Suprapubic skin (tissue), 4 donors: Measurements from ENCODE around the gene CCR3. TPM values are rescaled to one million over a fixed set of nuclear protein-coding genes. Genes with fewer than 3 reads are reported as not detected.
"Not testable (repeated sequence)": the region's sequence is repeated elsewhere in the genome, so short reads cannot be mapped to it uniquely, and the experiment has no call there.

Experiments used
- DNase-seq, 2 donors: peaks; one replicate each; pipeline ENCODE4 v3.0.0-alpha.2; 2019; ENCODE audit warnings: low spot score in 2 of 2
- H3K27ac ChIP-seq: fragments of 200-600 bp; sonication (generic); one replicate; pipeline ENCODE4 v1.5.1; 2019
- H3K27me3 ChIP-seq: fragments of 200-600 bp; sonication (generic); one replicate; pipeline ENCODE4 v1.5.1; 2019
- H3K36me3 ChIP-seq: fragments of 200-600 bp; sonication (generic); one replicate; pipeline ENCODE4 v1.5.1; 2019
- H3K4me1 ChIP-seq: fragments of 200-600 bp; sonication (generic); one replicate; pipeline ENCODE4 v1.5.1; 2019
- H3K4me3 ChIP-seq: fragments of 200-600 bp; sonication (generic); one replicate; pipeline ENCODE4 v1.5.1; 2019; ENCODE audit warnings: mild to moderate bottlenecking
- H3K9me3 ChIP-seq: fragments of 200-600 bp; sonication (generic); one replicate; pipeline ENCODE4 v1.5.1; 2019
- CTCF ChIP-seq, 2 donors: fragments of 200-600 bp in 1 of 2; fragments of 450-650 bp in 1 of 2; sonication (generic) in 1 of 2; IDR thresholded peaks; one replicate each; pipeline ENCODE4 v1.5.1; 2016 to 2019; ENCODE audit warnings: antibody characterized with exemption in 2 of 2, mild to moderate bottlenecking in 1 of 2, moderate library complexity in 1 of 2
- EP300 ChIP-seq: sonication (generic); formaldehyde crosslinking; IDR thresholded peaks from one replicate; pipeline ENCODE4 v1.6.1; 2017; ENCODE audit warnings: antibody characterized with exemption
- POLR2A ChIP-seq, 2 donors: fragments of 450-650 bp; IDR thresholded peaks; one replicate each; pipeline ENCODE4 v1.6.1; 2017; ENCODE audit warnings: antibody characterized with exemption in 2 of 2, mild to moderate bottlenecking in 2 of 2, moderate library complexity in 2 of 2
- POLR2AphosphoS5 ChIP-seq, 3 donors: sonication (generic); formaldehyde crosslinking; IDR thresholded peaks; one replicate each; pipeline ENCODE4 v1.6.1; 2017; ENCODE audit warnings: antibody characterized with exemption in 3 of 3
- WGBS: methylation state at CpG from one replicate; pipeline ENCODE4 v1.1.5; 2018; 5-methylcytosine and 5-hydroxymethylcytosine counted together
- total RNA-seq, 4 donors: library from RNA; depleted of rRNA; stranded (reverse); fragments of >200 nt; gene quantifications; one replicate each; pipeline ENCODE4 v1.1.0, GENCODE V29; 2016

The CCR3 gene
- total RNA-seq, 4 donors from 2014 or later, result 1.5 to 6.3 (median 1.9) TPM; not detected in 1

DNA sequence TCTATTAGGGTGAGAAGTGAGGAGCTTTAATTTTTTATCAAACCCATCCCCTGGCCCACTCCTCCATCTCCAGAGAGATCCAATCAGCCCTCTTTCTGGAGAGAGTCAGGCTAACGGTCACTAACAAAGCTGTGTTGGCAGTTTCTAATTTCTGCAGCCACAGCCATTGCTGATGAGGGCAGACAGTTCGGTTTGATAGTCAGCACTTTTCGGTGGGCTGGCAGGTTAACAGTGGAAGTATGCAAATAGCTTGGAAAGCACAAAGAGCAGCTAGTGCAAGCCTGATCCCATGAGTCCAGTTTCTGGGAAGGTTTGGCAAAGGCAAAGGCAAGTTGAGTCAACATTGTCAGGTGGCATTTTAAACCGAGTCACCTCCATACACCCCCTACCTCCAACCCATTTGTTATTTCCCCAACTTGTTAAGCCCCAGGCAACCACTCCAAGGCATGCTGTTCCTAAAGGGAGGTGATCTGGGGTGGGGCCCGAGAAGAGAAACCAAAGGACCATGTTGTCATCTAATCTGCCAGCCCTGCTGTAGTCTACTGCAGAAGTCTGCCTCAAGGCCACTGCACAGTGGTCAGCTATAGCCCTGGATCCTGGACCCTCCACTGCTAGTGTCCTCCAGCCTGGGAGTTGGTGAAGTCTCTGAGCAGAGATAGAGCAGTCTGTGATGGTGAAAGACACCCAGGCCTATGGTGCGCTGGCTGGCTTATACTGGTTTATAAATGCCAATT is 35.8 kb upstream of the CCR3 start:
- 77% methylated on average over 6 of the region's 6 CpGs for WGBS
- Histone ChIP-seq H3K27me3 (no peaks in the 10 kb centered on the region), H3K4me1 (no peaks in the 10 kb centered on the region), H3K27ac (no peak overlapping the region), H3K36me3 (no peaks in the 10 kb centered on the region), H3K9me3 (no peaks in the 10 kb centered on the region), H3K4me3 (peak overlapping the region; percentile 25)
- TF ChIP-seq CTCF (IDR thresholded peaks at IDR 0.05) (no peak), EP300 (no peak), POLR2AphosphoS5 (IDR thresholded peaks at IDR 0.05) (no peak), POLR2A (IDR thresholded peaks at IDR 0.05) (no peak)
- no peak for DNase-seq

GRCh38 chr3:46207514-46207913 is 34.7 kb upstream of the CCR3 start:
- DNase-seq, H3K36me3 ChIP-seq, H3K4me1 ChIP-seq, H3K9me3 ChIP-seq, H3K27ac ChIP-seq, H3K27me3 ChIP-seq: not testable (repeated sequence)
- H3K4me3 ChIP-seq, result peak overlapping the region; percentile 25
- WGBS, result 89% methylated on average over 6 of the region's 6 CpGs

- Histone ChIP-seq H3K4me1 (no peaks in the 10 kb centered on the region), H3K9me3 (no peaks in the 10 kb centered on the region), H3K27ac (no peak within 1 kb of the TSS), H3K4me3 (peak within 1 kb of the TSS; percentile 25), H3K27me3 (no peaks in the 10 kb centered on the region), H3K36me3 (no peaks in the 10 kb centered on the region)
- no peak for DNase-seq
- 35% methylated on average over 3 of the region's 3 CpGs for WGBS
- TF ChIP-seq POLR2A (IDR thresholded peaks at IDR 0.05) (no peak), POLR2AphosphoS5 (IDR thresholded peaks at IDR 0.05) (no peak), CTCF (IDR thresholded peaks at IDR 0.05) (peak in 1 of 2 donors; percentile 25)
These were observed 34.0 kb upstream of the CCR3 start, which contains the start of gene CCR1 for GRCh38 chr3:46208167-46208704. CCR1 (minus strand) TSS chr3:46208313; CDS start chr3:46204313, 4,000 bp downstream.

- Histone ChIP-seq H3K27me3 (peaks cover 2% of the 10 kb centered on the region), H3K4me3 (no peak overlapping the region), H3K27ac (no peak overlapping the region), H3K4me1 (no peaks in the 10 kb centered on the region), H3K9me3 (no peaks in the 10 kb centered on the region), H3K36me3 (no peaks in the 10 kb centered on the region)
- no peak for DNase-seq
- 50% methylated on average over 2 of the region's 2 CpGs for WGBS
- no peak for TF ChIP-seq CTCF (IDR thresholded peaks at IDR 0.05)
These were observed 33.2 kb upstream of the CCR3 start for GRCh38 chr3:46209053-46209452.

GRCh38 chr3:46209746-46210470 is 32.4 kb upstream of the CCR3 start:
- Histone ChIP-seq H3K36me3 (no peaks in the 10 kb centered on the region), H3K9me3 (no peaks in the 10 kb centered on the region), H3K4me1 (no peaks in the 10 kb centered on the region), H3K27me3 (peaks cover 9% of the 10 kb centered on the region), H3K27ac (no peak overlapping the region), H3K4me3 (no peak overlapping the region)
- TF ChIP-seq POLR2A (IDR thresholded peaks at IDR 0.05), result no peak
- no peak for TF ChIP-seq CTCF (IDR thresholded peaks at IDR 0.05)
- TF ChIP-seq EP300, result no peak
- TF ChIP-seq POLR2AphosphoS5 (IDR thresholded peaks at IDR 0.05), result no peak
- no peak for DNase-seq
- 57% methylated on average over 3 of the region's 3 CpGs for WGBS
